ENCODE measurements around the gene VAMP7. TPM values are rescaled to one million over a fixed set of nuclear protein-coding genes. Genes with fewer than 3 reads are reported as not detected.

The VAMP7 gene
- total and polyA plus RNA-seq, 2 of the 8 experiments (the other 6 are each of a cell fraction or from before 2014, with no cell fraction given): 14.2 to 22.1 TPM

GRCh38 chrX:155857561-155857960 lies 23.6 kb upstream of the VAMP7 start:
- Histone ChIP-seq H3K36me3 (ENCODE audit: control insufficient read depth in 2 of 4, insufficient read depth in 4 of 4, low read length in 3 of 4) (no peaks in the 10 kb centered on the region), H3K27ac (ENCODE audit: low read depth, low read length) (no peak overlapping the region), H2AFZ (ENCODE audit: low read length) (no peak overlapping the region), H3K79me1 (ENCODE audit: low read depth, low read length) (no peaks in the 10 kb centered on the region), H3K18ac (ENCODE audit: extremely low read depth, low read length) (no peak overlapping the region), H3K14ac (ENCODE audit: insufficient read length) (no peak overlapping the region), H2AK5ac (ENCODE audit: low read depth, low read length) (no peak overlapping the region), H2BK5ac (ENCODE audit: low read depth, low read length) (no peak overlapping the region), H3K27me3 (replicated peaks in 1 of 4; ENCODE audit: control insufficient read depth in 3 of 4, extremely low read depth in 1 of 4, insufficient read depth in 3 of 4, low read length in 3 of 4) (no peaks in the 10 kb centered on the region), H2BK120ac (replicated peaks; ENCODE audit: low read depth, low read length) (no peak overlapping the region), H3K79me2 (ENCODE audit: control insufficient read depth in 1 of 2, insufficient read depth in 2 of 2, low read length in 2 of 2) (no peaks in the 10 kb centered on the region), H3K4me3 (ENCODE audit: extremely low read depth in 1 of 4, insufficient read depth in 2 of 4, low read depth in 3 of 4, low read length in 4 of 4) (no peak overlapping the region), H3K9me3 (ENCODE audit: insufficient read depth in 2 of 2, low read depth in 1 of 2, low read length in 1 of 2) (peaks cover 0 to 3% of the 10 kb centered on the region in 2 experiments; a peak in 1 of 4 replicates), H3K4ac (replicated peaks; ENCODE audit: insufficient read length, low read depth, low read length) (no peak overlapping the region), H4K5ac (ENCODE audit: insufficient read length, low read depth, low read length) (no peak overlapping the region), H4K8ac (ENCODE audit: extremely low read depth, insufficient read depth, low read length) (no peak overlapping the region), H3K9ac (replicated peaks in 1 of 4; ENCODE audit: extremely low read depth in 1 of 4, low read depth in 3 of 4, low read length in 3 of 4) (no peak overlapping the region), H2BK20ac (ENCODE audit: low read length) (no peak overlapping the region), H2BK12ac (ENCODE audit: low read depth, low read length) (no peak overlapping the region), H4K20me1 (replicated peaks in 1 of 2; ENCODE audit: control insufficient read depth in 1 of 2, insufficient read depth in 2 of 2, low read length in 2 of 2) (no peaks in the 10 kb centered on the region), H3K56ac (replicated peaks; ENCODE audit: insufficient read length, low read depth, low read length) (no peak overlapping the region), H3K4me1 (replicated peaks in 1 of 4; ENCODE audit: control insufficient read depth in 3 of 4, insufficient read depth in 4 of 4, low read length in 3 of 4) (no peaks in the 10 kb centered on the region), H3K4me2 (ENCODE audit: insufficient read depth in 1 of 2, low read depth in 2 of 2, low read length in 2 of 2) (no peak overlapping the region), H3K23me2 (ENCODE audit: low read depth, low read length) (no peaks in the 10 kb centered on the region), H4K91ac (replicated peaks; ENCODE audit: insufficient read length, low read length) (no peak overlapping the region), H2BK15ac (ENCODE audit: low read length) (no peak overlapping the region), H3K23ac (ENCODE audit: insufficient read length) (no peak overlapping the region)
- DNase-seq (ENCODE audit: low read depth in 1 of 2, low spot score in 2 of 2) (no peak), FAIRE-seq (peak; percentile 79)
- WGBS, 2 experiments (ENCODE audit: extremely low coverage in 1 of 2, insufficient coverage in 1 of 2, insufficient read length in 1 of 2, insufficient replicate concordance in 2 of 2, low coverage in 1 of 2, low lambda C conversion rate in 2 of 2, missing lambda C conversion rate in 1 of 2): 30% methylated on average over 1 of the region's 1 CpG; no CpG with 5 or more reads in 1 of the 2 experiments
- peak; percentile 62 to 71 for TF ChIP-seq RAD21 (IDR thresholded peaks at IDR 0.05 in 1 of 2, conservative IDR thresholded peaks at IDR 0.05 in 1 of 2; ENCODE audit: low read depth in 2 of 2, low read length in 2 of 2)
- TF ChIP-seq ATF3 (IDR thresholded peaks at IDR 0.05; ENCODE audit: insufficient read depth, low read depth, low read length): no peak
- TF ChIP-seq, protein P1, sequence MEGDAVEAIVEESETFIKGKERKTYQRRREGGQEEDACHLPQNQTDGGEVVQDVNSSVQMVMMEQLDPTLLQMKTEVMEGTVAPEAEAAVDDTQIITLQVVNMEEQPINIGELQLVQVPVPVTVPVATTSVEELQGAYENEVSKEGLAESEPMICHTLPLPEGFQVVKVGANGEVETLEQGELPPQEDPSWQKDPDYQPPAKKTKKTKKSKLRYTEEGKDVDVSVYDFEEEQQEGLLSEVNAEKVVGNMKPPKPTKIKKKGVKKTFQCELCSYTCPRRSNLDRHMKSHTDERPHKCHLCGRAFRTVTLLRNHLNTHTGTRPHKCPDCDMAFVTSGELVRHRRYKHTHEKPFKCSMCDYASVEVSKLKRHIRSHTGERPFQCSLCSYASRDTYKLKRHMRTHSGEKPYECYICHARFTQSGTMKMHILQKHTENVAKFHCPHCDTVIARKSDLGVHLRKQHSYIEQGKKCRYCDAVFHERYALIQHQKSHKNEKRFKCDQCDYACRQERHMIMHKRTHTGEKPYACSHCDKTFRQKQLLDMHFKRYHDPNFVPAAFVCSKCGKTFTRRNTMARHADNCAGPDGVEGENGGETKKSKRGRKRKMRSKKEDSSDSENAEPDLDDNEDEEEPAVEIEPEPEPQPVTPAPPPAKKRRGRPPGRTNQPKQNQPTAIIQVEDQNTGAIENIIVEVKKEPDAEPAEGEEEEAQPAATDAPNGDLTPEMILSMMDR (IDR thresholded peaks at IDR 0.05; ENCODE audit: control extremely low read depth in 1 of 3, insufficient read depth in 1 of 3, low read depth in 1 of 3, low read length in 3 of 3): peak in 2 of 3 experiments; percentile 42 to 48; a peak in 3 of 4 replicates
- no peak for TF ChIP-seq RFX5 (IDR thresholded peaks at IDR 0.05; ENCODE audit: borderline replicate concordance, low read depth, low read length)
- ChIA-PET CTCF (ENCODE audit: partially characterized antibody) (no interaction called here), POLR2A (ENCODE audit: partially characterized antibody) (no interaction called here)
